A549 (cell line): Measurements from ENCODE around the gene LCAT. TPM values are rescaled to one million over a fixed set of nuclear protein-coding genes. Genes with fewer than 3 reads are reported as not detected.

Experiments used
- ATAC-seq, 2 experiments: fragments of 200-7000 bp in 1 of 2; fragments of >200 bp in 1 of 2; cut with Nextera tagmentation in 1 of 2; cut with Tn5 transposase in 1 of 2; 3 replicates each; pipeline versions ENCODE4 v1.8.0 to v1.9.1; 2018 to 2020; ENCODE audit warnings: mild to moderate bottlenecking in 1 of 2, moderate library complexity in 1 of 2
- CTCF ChIA-PET: fragments of 300-600 bp; sonication (Branson Sonifier 250); formaldehyde crosslinking; extraction: SDS; loops from one replicate; lab custom pipeline; 2021; ENCODE audit warnings: antibody characterized with exemption, inconsistent platforms; lab: Yijun Ruan, JAX
- POLR2A ChIA-PET: fragments of 350-600 bp; formaldehyde crosslinking; extraction: SDS; loops from one replicate; lab custom pipeline; 2021; ENCODE audit warnings: antibody characterized with exemption, inconsistent platforms; lab: Yijun Ruan, JAX
- DNase-seq, 2 experiments: peaks; one replicate each; pipeline versions ENCODE4 v3.0.0 to v3.0.0-alpha.2; 2011 to 2016; ENCODE audit warnings: low read depth in 1 of 2, low spot score in 1 of 2
- FAIRE-seq: peaks from 2 replicates; lab custom pipeline; 2011; peaks lifted over from hg19 to GRCh38; lab: Jason Lieb, UNC
- H3K27ac ChIP-seq, 2 experiments: fragments of >200 bp; sonication (Bioruptor Twin); formaldehyde crosslinking; 3 replicates each; pipeline ENCODE4 v1.5.1; 2016 to 2017
- H3K4me1 ChIP-seq: fragments of >200 bp; sonication (Bioruptor Twin); formaldehyde crosslinking; 3 replicates; pipeline ENCODE4 v1.6.1; 2016
- H3K4me2 ChIP-seq: fragments of >200 bp; sonication (Bioruptor Twin); formaldehyde crosslinking; 3 replicates; pipeline ENCODE4 v1.6.1; 2016
- H3K4me3 ChIP-seq: fragments of >200 bp; sonication (Bioruptor Twin); formaldehyde crosslinking; 3 replicates; pipeline ENCODE4 v1.5.1; 2016
- H3K9me3 ChIP-seq: fragments of >200 bp; sonication (Bioruptor Twin); formaldehyde crosslinking; 3 replicates; pipeline ENCODE4 v1.6.1; 2016
- ATOH8 ChIP-seq: fragments of 250-450 bp; sonication (Bioruptor Pico); IDR thresholded peaks from 2 replicates; pipeline ENCODE4 v1.5.0; 2020; ENCODE audit warnings: low read depth, mild to moderate bottlenecking, moderate library complexity
- BHLHE40 ChIP-seq: IDR thresholded peaks from 2 replicates; pipeline ENCODE4 v1.6.1; 2012; ENCODE audit warnings: low read depth, low read length, inconsistent platforms
- CTCF ChIP-seq: fragments of >200 bp; sonication (Bioruptor Twin); formaldehyde crosslinking; IDR thresholded peaks from 3 replicates; pipeline ENCODE4 v1.5.1; 2016
- ESRRA ChIP-seq: fragments of 150-350 bp; IDR thresholded peaks from 2 replicates; pipeline ENCODE4 v1.6.1; 2014; ENCODE audit warnings: mild to moderate bottlenecking, low read length, borderline replicate concordance
- FOSL2 ChIP-seq, 2 experiments: fragments of 450-650 bp in 1 of 2; fragments of >200 bp in 1 of 2; sonication (Bioruptor Twin) in 1 of 2; formaldehyde crosslinking; IDR thresholded peaks; 2 replicates each; pipeline versions ENCODE4 v1.5.0 to v1.6.1; 2016 to 2020; ENCODE audit warnings: mild to moderate bottlenecking in 1 of 2, moderate library complexity in 1 of 2
- GATA3 ChIP-seq: IDR thresholded peaks from 2 replicates; pipeline ENCODE4 v1.6.1; 2012; ENCODE audit warnings: borderline replicate concordance
- HDAC2 ChIP-seq: fragments of 200-600 bp; sonication (generic); IDR thresholded peaks from 2 replicates; pipeline ENCODE4 v1.6.1; 2016
- HOXB5 ChIP-seq: fragments of 250-450 bp; sonication (Bioruptor Pico); IDR thresholded peaks from 2 replicates; pipeline ENCODE4 v1.5.0; 2020; ENCODE audit warnings: mild to moderate bottlenecking, moderate library complexity
- KDM1A ChIP-seq: fragments of 200-600 bp; sonication (generic); IDR thresholded peaks from 2 replicates; pipeline ENCODE4 v1.6.1; 2016; ENCODE audit warnings: low read depth, mild to moderate bottlenecking
- KDM5A ChIP-seq: fragments of 200-600 bp; sonication (generic); IDR thresholded peaks from 2 replicates; pipeline ENCODE4 v1.6.1; 2016; ENCODE audit warnings: antibody characterized with exemption, mild to moderate bottlenecking
- MAFK ChIP-seq: fragments of 450-650 bp; IDR thresholded peaks from 2 replicates; pipeline ENCODE4 v1.6.1; 2014; ENCODE audit not compliant: partially characterized antibody
- MAZ ChIP-seq: fragments of 150-350 bp; IDR thresholded peaks from 2 replicates; pipeline ENCODE4 v1.6.1; 2014; ENCODE audit warnings: antibody characterized with exemption, low read depth, low read length, borderline replicate concordance
- MYC ChIP-seq: IDR thresholded peaks from 2 replicates; pipeline ENCODE4 v1.6.1; 2012; ENCODE audit warnings: mild to moderate bottlenecking, inconsistent platforms, low read length, improper control_type of control experiment, borderline replicate concordance
- NFE2L2 ChIP-seq: fragments of 150-350 bp; conservative IDR thresholded peaks from 2 replicates; pipeline ENCODE4 v1.6.1; 2014; ENCODE audit warnings: low read length
- RAD21 ChIP-seq, 2 experiments: fragments of >200 bp in 1 of 2; sonication (Bioruptor Twin) in 1 of 2; formaldehyde crosslinking in 1 of 2; IDR thresholded peaks in 1 of 2; conservative IDR thresholded peaks in 1 of 2; 2 replicates in 1 of 2; 3 replicates in 1 of 2; pipeline ENCODE4 v1.6.1; 2012 to 2018; ENCODE audit warnings: inconsistent platforms in 1 of 2
- RFX5 ChIP-seq: fragments of 450-650 bp; IDR thresholded peaks from 2 replicates; pipeline ENCODE4 v1.7.1; 2014; ENCODE audit warnings: antibody characterized with exemption, mild to moderate bottlenecking, moderate library complexity
- RNF2 ChIP-seq: fragments of 200-600 bp; sonication (generic); IDR thresholded peaks from 2 replicates; pipeline ENCODE4 v1.6.1; 2016; ENCODE audit warnings: low read depth, mild to moderate bottlenecking, antibody characterized with exemption, moderate library complexity, borderline replicate concordance
- SREBF2 ChIP-seq: fragments of 450-650 bp; IDR thresholded peaks from 2 replicates; pipeline ENCODE4 v1.6.1; 2014; ENCODE audit warnings: mild to moderate bottlenecking, moderate library complexity
- ZFP36 ChIP-seq: fragments of 450-650 bp; IDR thresholded peaks from 2 replicates; pipeline ENCODE4 v1.6.1; 2014; ENCODE audit warnings: borderline replicate concordance; ENCODE audit not compliant: partially characterized antibody
- ZSCAN20 ChIP-seq: fragments of 250-450 bp; sonication (Bioruptor Pico); IDR thresholded peaks from 2 replicates; pipeline ENCODE4 v1.8.0; 2022; ENCODE audit warnings: mild to moderate bottlenecking, moderate library complexity
- WGBS: methylation state at CpG from one replicate; pipeline ENCODE4 v1.1.6; 2017; ENCODE audit errors: missing lambda C conversion rate; 5-methylcytosine and 5-hydroxymethylcytosine counted together
- polyA plus RNA-seq, 4 experiments: library from polyadenylated mRNA; depleted of rRNA in 3 of 4; stranded (reverse); fragments of >200 nt; fragmentation: RNase III in 1 of 4; extraction: RNeasy Plus Mini Kit Qiagen cat#74134 plus additional on column Dnase treatment in 1 of 4; gene quantifications; 2 replicates in 3 of 4; 3 replicates in 1 of 4; pipeline ENCODE4 v1.2.3, GENCODE V29; 2011 to 2017
- TF ChIP-seq, protein P1 (sequence below): IDR thresholded peaks from 2 replicates; pipeline ENCODE4 v1.6.1; 2012; ENCODE audit warnings: low read depth, borderline replicate concordance
- TF ChIP-seq, protein P2 (sequence below): fragments of 450-650 bp; IDR thresholded peaks from 2 replicates; pipeline ENCODE4 v1.6.1; 2014; ENCODE audit warnings: antibody characterized with exemption
- TF ChIP-seq, protein P3 (sequence below): IDR thresholded peaks from 2 replicates; pipeline ENCODE4 v1.6.1; 2012
- TF ChIP-seq, protein P4 (sequence below): fragments of 200-600 bp; sonication (generic); IDR thresholded peaks from 2 replicates; pipeline ENCODE4 v1.6.1; 2016; ENCODE audit warnings: antibody characterized with exemption, mild to moderate bottlenecking, moderate library complexity

Gene LCAT
- polyA plus RNA-seq, 2 of the 4 experiments (the other 2 are of a cell fraction), result 1.7 to 8.4 TPM

- H3K4me1 ChIP-seq, result peaks cover 25% of the 10 kb centered on the region
- DNase-seq (no peak), FAIRE-seq (no peak), ATAC-seq (no peak)
- WGBS, result 86% methylated on average over 27 of the region's 40 CpGs
- H3K4me3 ChIP-seq, result peak overlapping the region; percentile 95
- POLR2A ChIA-PET, result no interaction called here
- CTCF ChIA-PET, result interaction anchor here (0.6 to 2.1 kb wide), 4 partner anchors 12 to 71 kb away, joined by 3 to 11 read pairs (median 4); no protein-coding TSS in a partner anchor
- TF ChIP-seq SREBF2 (no peak), HDAC2 (no peak), NFE2L2 (no peak)
- H3K4me2 ChIP-seq, result peak overlapping the region; percentile 89
- H3K9me3 ChIP-seq, result no peaks in the 10 kb centered on the region
- H3K27ac ChIP-seq, result peak overlapping the region; percentile 94 to 95
Measured at GRCh38 chr16:67969254-67970039, 25.5 kb upstream of the LCAT start.

- FAIRE-seq, result no peak
- ChIA-PET CTCF (interaction anchor here (0.6 to 1.3 kb wide), 2 partner anchors 49 to 72 kb away, joined by 3 to 4 read pairs; no protein-coding TSS in a partner anchor), POLR2A (no interaction called here)
- H3K9me3 ChIP-seq, result no peaks in the 10 kb centered on the region
- 18% methylated on average over 18 of the region's 78 CpGs for WGBS
- H3K4me3 ChIP-seq, result peak within 1 kb of the TSS; percentile 95
- H3K27ac ChIP-seq, result peak within 1 kb of the TSS; percentile 94 to 95
- peak within 1 kb of the TSS; percentile 89 for H3K4me2 ChIP-seq
- ATAC-seq, result peak; percentile 83 to 88
- DNase-seq, result peak; percentile 78 to 84
- peaks cover 25% of the 10 kb centered on the region for H3K4me1 ChIP-seq
- TF ChIP-seq MYC (no peak), ZSCAN20 (CRISPR knock-in tag) (no peak), FOSL2 (IDR thresholded peaks at IDR 0.05) (no peak), FOSL2 (CRISPR knock-in tag; IDR thresholded peaks at IDR 0.05) (0 out of 2 replicates have a peak, but pooled peaks have one; percentile 43), ATOH8 (CRISPR knock-in tag) (no peak), KDM1A (peak; percentile 82; the same call in 1 of the 2 replicates), KDM5A (no peak), RAD21 (conservative IDR thresholded peaks at IDR 0.05 in 1 of 2, IDR thresholded peaks at IDR 0.05 in 1 of 2) (no peak), MAFK (no peak), ZFP36 (peak; percentile 99), MAZ (peak; percentile 62; the same call in 1 of the 2 replicates), HOXB5 (CRISPR knock-in tag) (no peak), BHLHE40 (no peak), GATA3 (no peak), RNF2 (no peak), ESRRA (no peak), RFX5 (no peak), CTCF (no peak; the same call in 2 of the 3 replicates)
- TF ChIP-seq, protein P1, sequence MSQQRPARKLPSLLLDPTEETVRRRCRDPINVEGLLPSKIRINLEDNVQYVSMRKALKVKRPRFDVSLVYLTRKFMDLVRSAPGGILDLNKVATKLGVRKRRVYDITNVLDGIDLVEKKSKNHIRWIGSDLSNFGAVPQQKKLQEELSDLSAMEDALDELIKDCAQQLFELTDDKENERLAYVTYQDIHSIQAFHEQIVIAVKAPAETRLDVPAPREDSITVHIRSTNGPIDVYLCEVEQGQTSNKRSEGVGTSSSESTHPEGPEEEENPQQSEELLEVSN, result no peak
- TF ChIP-seq, protein P2, sequence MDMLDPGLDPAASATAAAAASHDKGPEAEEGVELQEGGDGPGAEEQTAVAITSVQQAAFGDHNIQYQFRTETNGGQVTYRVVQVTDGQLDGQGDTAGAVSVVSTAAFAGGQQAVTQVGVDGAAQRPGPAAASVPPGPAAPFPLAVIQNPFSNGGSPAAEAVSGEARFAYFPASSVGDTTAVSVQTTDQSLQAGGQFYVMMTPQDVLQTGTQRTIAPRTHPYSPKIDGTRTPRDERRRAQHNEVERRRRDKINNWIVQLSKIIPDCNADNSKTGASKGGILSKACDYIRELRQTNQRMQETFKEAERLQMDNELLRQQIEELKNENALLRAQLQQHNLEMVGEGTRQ, result no peak
- TF ChIP-seq, protein P3, sequence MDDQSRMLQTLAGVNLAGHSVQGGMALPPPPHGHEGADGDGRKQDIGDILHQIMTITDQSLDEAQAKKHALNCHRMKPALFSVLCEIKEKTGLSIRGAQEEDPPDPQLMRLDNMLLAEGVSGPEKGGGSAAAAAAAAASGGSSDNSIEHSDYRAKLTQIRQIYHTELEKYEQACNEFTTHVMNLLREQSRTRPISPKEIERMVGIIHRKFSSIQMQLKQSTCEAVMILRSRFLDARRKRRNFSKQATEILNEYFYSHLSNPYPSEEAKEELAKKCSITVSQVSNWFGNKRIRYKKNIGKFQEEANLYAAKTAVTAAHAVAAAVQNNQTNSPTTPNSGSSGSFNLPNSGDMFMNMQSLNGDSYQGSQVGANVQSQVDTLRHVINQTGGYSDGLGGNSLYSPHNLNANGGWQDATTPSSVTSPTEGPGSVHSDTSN, result no peak
- TF ChIP-seq, protein P4, sequence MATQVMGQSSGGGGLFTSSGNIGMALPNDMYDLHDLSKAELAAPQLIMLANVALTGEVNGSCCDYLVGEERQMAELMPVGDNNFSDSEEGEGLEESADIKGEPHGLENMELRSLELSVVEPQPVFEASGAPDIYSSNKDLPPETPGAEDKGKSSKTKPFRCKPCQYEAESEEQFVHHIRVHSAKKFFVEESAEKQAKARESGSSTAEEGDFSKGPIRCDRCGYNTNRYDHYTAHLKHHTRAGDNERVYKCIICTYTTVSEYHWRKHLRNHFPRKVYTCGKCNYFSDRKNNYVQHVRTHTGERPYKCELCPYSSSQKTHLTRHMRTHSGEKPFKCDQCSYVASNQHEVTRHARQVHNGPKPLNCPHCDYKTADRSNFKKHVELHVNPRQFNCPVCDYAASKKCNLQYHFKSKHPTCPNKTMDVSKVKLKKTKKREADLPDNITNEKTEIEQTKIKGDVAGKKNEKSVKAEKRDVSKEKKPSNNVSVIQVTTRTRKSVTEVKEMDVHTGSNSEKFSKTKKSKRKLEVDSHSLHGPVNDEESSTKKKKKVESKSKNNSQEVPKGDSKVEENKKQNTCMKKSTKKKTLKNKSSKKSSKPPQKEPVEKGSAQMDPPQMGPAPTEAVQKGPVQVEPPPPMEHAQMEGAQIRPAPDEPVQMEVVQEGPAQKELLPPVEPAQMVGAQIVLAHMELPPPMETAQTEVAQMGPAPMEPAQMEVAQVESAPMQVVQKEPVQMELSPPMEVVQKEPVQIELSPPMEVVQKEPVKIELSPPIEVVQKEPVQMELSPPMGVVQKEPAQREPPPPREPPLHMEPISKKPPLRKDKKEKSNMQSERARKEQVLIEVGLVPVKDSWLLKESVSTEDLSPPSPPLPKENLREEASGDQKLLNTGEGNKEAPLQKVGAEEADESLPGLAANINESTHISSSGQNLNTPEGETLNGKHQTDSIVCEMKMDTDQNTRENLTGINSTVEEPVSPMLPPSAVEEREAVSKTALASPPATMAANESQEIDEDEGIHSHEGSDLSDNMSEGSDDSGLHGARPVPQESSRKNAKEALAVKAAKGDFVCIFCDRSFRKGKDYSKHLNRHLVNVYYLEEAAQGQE, result no peak
Measured at GRCh38 chr16:67968400-67969253, 24.7 kb upstream of the LCAT start, which contains the start of gene SLC12A4. SLC12A4 (minus strand) TSS chr16:67968637; CDS start chr16:67968553, 84 bp downstream.
